HG03439 (cell line): ENCODE data around the gene PI4KA.
"Not testable (repeated sequence)": the region's sequence is repeated elsewhere in the genome, so short reads cannot be mapped to it uniquely, and the experiment has no call there.

Source experiments
- ATAC-seq: cut with Tn5 transposase; IDR thresholded peaks from one replicate; pipeline ENCODE4 v1.9.1; 2021; ENCODE audit warnings: mild to moderate bottlenecking, moderate library complexity; ENCODE audit not compliant: unreplicated experiment

PI4KA gene

GRCh38 chr22:20702175-20702545, 156.5 kb downstream of the PI4KA start:
- peak; percentile 17 for ATAC-seq

- not testable (repeated sequence) for ATAC-seq
Observed at GRCh38 chr22:20701680-20702136, 156.9 kb downstream of the PI4KA start.

GRCh38 chr22:20700347-20700746, 158.3 kb downstream of the PI4KA start:
- not testable (repeated sequence) for ATAC-seq

- ATAC-seq: not testable (repeated sequence)
Observed at GRCh38 chr22:20699856-20700255, 158.8 kb downstream of the PI4KA start.

GRCh38 chr22:20697481-20698113, 161.0 kb downstream of the PI4KA start:
- ATAC-seq: peak; percentile 55

- not testable (repeated sequence) for ATAC-seq
Observed at GRCh38 chr22:20696056-20696455, 162.6 kb downstream of the PI4KA start.

GRCh38 chr22:20695205-20695604, 163.4 kb downstream of the PI4KA start:
- ATAC-seq: not testable (repeated sequence)

GRCh38 chr22:20694256-20694655, 164.4 kb downstream of the PI4KA start:
- ATAC-seq: not testable (repeated sequence)

GRCh38 chr22:20692926-20693325, 165.7 kb downstream of the PI4KA start:
- ATAC-seq: not testable (repeated sequence)

- ATAC-seq: not testable (repeated sequence)
Observed at GRCh38 chr22:20690586-20691317, 167.9 kb downstream of the PI4KA start.

- not testable (repeated sequence) for ATAC-seq
Observed at GRCh38 chr22:20687356-20688172, 171.0 kb downstream of the PI4KA start.

- not testable (repeated sequence) for ATAC-seq
Observed at GRCh38 chr22:20685764-20686163, 172.8 kb downstream of the PI4KA start.

- not testable (repeated sequence) for ATAC-seq
Observed at GRCh38 chr22:20678792-20679435, 179.7 kb downstream of the PI4KA start.

GRCh38 chr22:20677684-20678242, 180.8 kb downstream of the PI4KA start:
- no peak for ATAC-seq

- not testable (repeated sequence) for ATAC-seq
Observed at GRCh38 chr22:20675613-20676012, 183.0 kb downstream of the PI4KA start.

- ATAC-seq: no peak
Observed at GRCh38 chr22:20674998-20675397, 183.6 kb downstream of the PI4KA start.

- ATAC-seq: no peak
Observed at GRCh38 chr22:20673295-20674195, 185.1 kb downstream of the PI4KA start.

GRCh38 chr22:20672732-20673131, 185.9 kb downstream of the PI4KA start:
- no peak for ATAC-seq

GRCh38 chr22:20672082-20672424, 186.6 kb downstream of the PI4KA start:
- ATAC-seq: no peak
